ENCODE measurements around the gene HSPBP1.

GRCh38 chr19:55228015-55228391 is 51.9 kb downstream of the HSPBP1 start:
- no peak for TF ChIP-seq CTCF (IDR thresholded peaks at IDR 0.05)
- no peak for TF ChIP-seq POLR2A (IDR thresholded peaks at IDR 0.05)
- no peak for TF ChIP-seq POLR2AphosphoS5 (IDR thresholded peaks at IDR 0.05)
